Liver (tissue), 3 donors: ENCODE results near the gene PCDH9.

Source experiments
- NR2F2 ChIP-seq: IDR thresholded peaks from 2 replicates; pipeline ENCODE4 v1.6.1; 2016; ENCODE audit warnings: antibody characterized with exemption
- RAD21 ChIP-seq, 2 donors: IDR thresholded peaks; 2 replicates each; pipeline ENCODE4 v1.6.1; 2016; ENCODE audit warnings: antibody characterized with exemption in 2 of 2, mild to moderate bottlenecking in 2 of 2
- TAF1 ChIP-seq: conservative IDR thresholded peaks from 2 replicates; pipeline ENCODE4 v1.6.1; 2016; ENCODE audit warnings: antibody characterized with exemption, mild to moderate bottlenecking
- YY1 ChIP-seq: IDR thresholded peaks from 2 replicates; pipeline ENCODE4 v1.6.1; 2016; ENCODE audit warnings: antibody characterized with exemption, mild to moderate bottlenecking
- TF ChIP-seq, protein P1 (sequence below): fragments of 150-350 bp; IDR thresholded peaks from 2 replicates; pipeline ENCODE4 v1.5.1; 2017; ENCODE audit warnings: improper control_type of control experiment, low read depth, low read length; ENCODE audit not compliant: missing input control
- donor health status: healthy.
- donor health status: healthy.

DNA sequence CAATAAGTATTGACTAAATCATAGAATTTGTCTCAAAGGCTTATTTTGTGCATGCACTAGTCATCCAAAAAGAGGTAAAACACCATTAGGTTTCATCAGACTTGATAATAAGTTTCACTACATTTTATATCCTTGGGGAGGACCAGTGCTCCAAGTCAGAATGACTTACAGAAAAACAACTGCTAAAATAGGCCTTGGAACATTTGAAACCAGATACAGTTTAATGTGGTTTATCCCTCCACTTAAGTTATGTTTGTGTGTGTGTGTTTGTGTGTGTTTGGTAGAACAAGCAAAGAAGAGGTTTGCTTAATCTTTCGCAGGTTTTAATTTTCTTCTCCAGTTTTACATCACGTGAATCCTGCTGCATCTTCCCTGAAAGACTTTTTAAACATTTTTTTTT, 570.9 kb downstream of the PCDH9 start:
- TF ChIP-seq, protein P1, sequence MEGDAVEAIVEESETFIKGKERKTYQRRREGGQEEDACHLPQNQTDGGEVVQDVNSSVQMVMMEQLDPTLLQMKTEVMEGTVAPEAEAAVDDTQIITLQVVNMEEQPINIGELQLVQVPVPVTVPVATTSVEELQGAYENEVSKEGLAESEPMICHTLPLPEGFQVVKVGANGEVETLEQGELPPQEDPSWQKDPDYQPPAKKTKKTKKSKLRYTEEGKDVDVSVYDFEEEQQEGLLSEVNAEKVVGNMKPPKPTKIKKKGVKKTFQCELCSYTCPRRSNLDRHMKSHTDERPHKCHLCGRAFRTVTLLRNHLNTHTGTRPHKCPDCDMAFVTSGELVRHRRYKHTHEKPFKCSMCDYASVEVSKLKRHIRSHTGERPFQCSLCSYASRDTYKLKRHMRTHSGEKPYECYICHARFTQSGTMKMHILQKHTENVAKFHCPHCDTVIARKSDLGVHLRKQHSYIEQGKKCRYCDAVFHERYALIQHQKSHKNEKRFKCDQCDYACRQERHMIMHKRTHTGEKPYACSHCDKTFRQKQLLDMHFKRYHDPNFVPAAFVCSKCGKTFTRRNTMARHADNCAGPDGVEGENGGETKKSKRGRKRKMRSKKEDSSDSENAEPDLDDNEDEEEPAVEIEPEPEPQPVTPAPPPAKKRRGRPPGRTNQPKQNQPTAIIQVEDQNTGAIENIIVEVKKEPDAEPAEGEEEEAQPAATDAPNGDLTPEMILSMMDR, result no peak
- TF ChIP-seq YY1 (no peak), RAD21 (IDR thresholded peaks at IDR 0.05) (no peak), NR2F2 (no peak), TAF1 (no peak)
